Adipocyte (in vitro differentiated cells): ENCODE measurements around the gene ABHD10.

Experiments used
- DNase-seq: peaks from one replicate; pipeline ENCODE4 v3.0.0-alpha.2; 2015; ENCODE audit warnings: low read depth
- H3K27me3 ChIP-seq: replicated peaks from 2 replicates; pipeline ENCODE4 v1.7.0; 2013; ENCODE audit warnings: mild to moderate bottlenecking, low read length, moderate library complexity; ENCODE audit not compliant: control insufficient read depth, insufficient read depth
- H3K36me3 ChIP-seq: 2 replicates; pipeline ENCODE4 v1.7.0; 2013; ENCODE audit warnings: low read length, mild to moderate bottlenecking, moderate library complexity; ENCODE audit not compliant: control insufficient read depth, insufficient read depth, severe bottlenecking
- H3K4me1 ChIP-seq: 2 replicates; pipeline ENCODE4 v1.7.0; 2013; ENCODE audit warnings: mild to moderate bottlenecking, low read length, moderate library complexity; ENCODE audit not compliant: control insufficient read depth, insufficient read depth
- H3K4me3 ChIP-seq: 2 replicates; pipeline ENCODE4 v1.7.0; 2013; ENCODE audit warnings: mild to moderate bottlenecking, low read length, moderate library complexity
- H3K9ac ChIP-seq: 2 replicates; pipeline ENCODE4 v1.7.0; 2013; ENCODE audit warnings: mild to moderate bottlenecking, low read length, moderate library complexity
- H3K9me3 ChIP-seq: 2 replicates; pipeline ENCODE4 v1.7.0; 2013; ENCODE audit warnings: mild to moderate bottlenecking, low read length, moderate library complexity; ENCODE audit not compliant: control insufficient read depth

The ABHD10 gene

DNA sequence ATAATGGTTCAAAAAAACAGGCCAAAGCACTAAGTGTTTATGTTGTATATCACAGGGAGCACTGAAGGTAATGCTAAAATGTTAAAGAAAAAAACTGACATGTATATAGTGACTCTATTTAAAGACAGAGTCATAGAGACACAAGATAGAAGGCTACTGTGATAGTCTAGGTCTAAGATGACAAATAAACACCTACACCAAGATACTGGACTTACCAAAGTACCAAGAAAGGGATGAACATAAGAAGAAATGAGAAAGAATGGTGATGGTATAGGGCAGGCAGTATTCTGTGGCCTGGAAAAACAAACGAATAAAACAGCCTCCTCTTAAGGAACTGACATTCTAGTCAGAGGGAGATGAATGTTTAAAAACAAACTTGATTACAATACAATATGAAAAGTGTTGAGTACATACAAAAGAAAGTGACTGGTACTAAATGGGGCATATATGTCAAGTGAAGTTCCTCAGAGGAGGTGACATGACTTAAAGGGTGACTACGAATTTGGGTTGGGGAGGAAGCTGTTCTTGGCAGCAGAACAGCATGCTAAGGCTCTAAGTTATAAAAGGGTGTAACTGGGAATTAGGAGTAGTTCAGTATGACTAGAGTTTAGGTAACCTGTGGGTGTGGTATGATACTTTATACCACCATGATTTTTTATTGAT lies 5.9 kb downstream of the ABHD10 start:
- Histone ChIP-seq H3K9me3 (no peaks in the 10 kb centered on the region), H3K27me3 (no peaks in the 10 kb centered on the region), H3K36me3 (peaks cover 26% of the 10 kb centered on the region), H3K9ac (no peak overlapping the region), H3K4me3 (no peak overlapping the region), H3K4me1 (peaks cover 18% of the 10 kb centered on the region)
- DNase-seq: no peak

DNA sequence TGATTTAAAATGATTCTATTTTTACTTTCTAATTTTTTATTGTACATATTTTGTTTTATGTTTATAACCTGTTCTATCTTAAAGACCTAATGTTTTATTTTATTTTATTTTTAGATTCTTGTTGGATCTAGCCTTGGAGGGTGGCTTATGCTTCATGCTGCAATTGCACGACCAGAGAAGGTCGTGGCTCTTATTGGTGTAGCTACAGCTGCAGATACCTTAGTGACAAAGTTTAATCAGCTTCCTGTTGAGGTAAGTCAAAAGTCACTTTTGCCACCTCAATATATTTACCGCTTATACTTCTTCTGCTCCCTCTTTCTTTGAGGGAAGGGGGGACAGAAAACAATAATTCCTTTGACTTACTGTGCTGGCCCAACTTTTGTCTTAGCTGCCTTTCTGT lies 8.0 kb downstream of the ABHD10 start:
- DNase-seq: no peak
- Histone ChIP-seq H3K9ac (no peak overlapping the region), H3K36me3 (peaks cover 35% of the 10 kb centered on the region)

GRCh38 chr3:111989061-111989678 lies 10.3 kb downstream of the ABHD10 start:
- peak; percentile 84 for DNase-seq
- no peak overlapping the region for H3K9ac ChIP-seq
- peaks cover 47% of the 10 kb centered on the region for H3K36me3 ChIP-seq

More for the DNA sequence above, 8.0 kb downstream of the ABHD10 start:
- Histone ChIP-seq H3K4me3 (no peak overlapping the region), H3K9me3 (no peaks in the 10 kb centered on the region), H3K27me3 (no peaks in the 10 kb centered on the region), H3K4me1 (peaks cover 2% of the 10 kb centered on the region)

GRCh38 chr3:111993038-111993437 lies 14.2 kb downstream of the ABHD10 start:
- H3K4me1 ChIP-seq: no peaks in the 10 kb centered on the region
- DNase-seq: no peak
- no peaks in the 10 kb centered on the region for H3K9me3 ChIP-seq
- H3K4me3 ChIP-seq: no peak overlapping the region
- no peak overlapping the region for H3K9ac ChIP-seq
- H3K27me3 ChIP-seq: no peaks in the 10 kb centered on the region
- H3K36me3 ChIP-seq: peaks cover 31% of the 10 kb centered on the region

More at GRCh38 chr3:111989061-111989678, 10.3 kb downstream of the ABHD10 start:
- Histone ChIP-seq H3K4me1 (no peaks in the 10 kb centered on the region), H3K4me3 (no peak overlapping the region), H3K27me3 (no peaks in the 10 kb centered on the region), H3K9me3 (no peaks in the 10 kb centered on the region)

DNA sequence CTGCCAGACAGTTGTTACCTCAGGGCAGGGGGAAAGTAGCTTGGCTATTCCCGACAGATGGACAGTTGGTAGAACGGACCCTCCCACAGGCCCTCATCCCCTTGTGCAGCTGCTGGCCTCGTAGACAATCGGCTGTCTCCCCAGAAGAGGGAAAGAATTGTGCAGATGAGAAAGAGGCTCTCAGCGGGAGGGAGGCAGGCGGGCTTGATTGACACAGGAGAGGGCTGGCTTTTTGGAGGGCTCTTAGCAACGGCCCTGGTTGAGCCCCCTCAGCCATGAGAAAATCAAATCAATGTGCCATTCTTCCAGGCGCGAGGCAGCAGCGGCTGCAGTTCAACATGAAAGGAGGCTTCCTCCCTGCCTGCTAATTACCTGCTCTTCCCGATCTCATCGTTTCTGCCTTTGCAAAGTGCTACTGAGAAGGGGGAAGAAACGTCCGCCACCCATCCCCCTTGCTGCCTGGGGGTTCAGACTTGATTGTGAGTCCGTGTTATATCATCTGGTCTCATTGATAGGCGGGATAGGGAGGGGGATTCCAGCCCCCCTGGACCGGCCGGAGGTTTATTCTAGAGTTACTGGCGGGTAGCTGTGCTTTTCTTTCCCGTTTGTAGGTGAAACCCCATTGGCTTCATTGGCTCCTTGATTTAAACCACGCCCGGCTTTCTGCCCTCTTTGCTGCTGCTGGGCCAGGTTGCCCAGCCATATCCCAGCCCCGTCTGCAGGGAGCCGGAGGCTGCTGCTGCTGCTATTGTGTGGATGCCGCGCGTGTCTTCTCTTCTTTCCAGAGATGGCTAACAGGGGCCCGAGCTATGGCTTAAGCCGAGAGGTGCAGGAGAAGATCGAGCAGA lies 20.0 kb downstream of the ABHD10 start, which contains the start of gene TAGLN3:
TAGLN3 (plus strand) TSS at position 287 of the 848 bp plus-strand sequence; CDS start at position 788, 501 bp downstream.
- peaks cover 9% of the 10 kb centered on the region for H3K4me1 ChIP-seq
- no peaks in the 10 kb centered on the region for H3K36me3 ChIP-seq
- no peak within 1 kb of the TSS for H3K9ac ChIP-seq
- no peaks in the 10 kb centered on the region for H3K9me3 ChIP-seq
- peak within 1 kb of the TSS; percentile 72 for H3K4me3 ChIP-seq
- H3K27me3 ChIP-seq: peaks cover 15% of the 10 kb centered on the region
- DNase-seq: peak; percentile 39

DNA sequence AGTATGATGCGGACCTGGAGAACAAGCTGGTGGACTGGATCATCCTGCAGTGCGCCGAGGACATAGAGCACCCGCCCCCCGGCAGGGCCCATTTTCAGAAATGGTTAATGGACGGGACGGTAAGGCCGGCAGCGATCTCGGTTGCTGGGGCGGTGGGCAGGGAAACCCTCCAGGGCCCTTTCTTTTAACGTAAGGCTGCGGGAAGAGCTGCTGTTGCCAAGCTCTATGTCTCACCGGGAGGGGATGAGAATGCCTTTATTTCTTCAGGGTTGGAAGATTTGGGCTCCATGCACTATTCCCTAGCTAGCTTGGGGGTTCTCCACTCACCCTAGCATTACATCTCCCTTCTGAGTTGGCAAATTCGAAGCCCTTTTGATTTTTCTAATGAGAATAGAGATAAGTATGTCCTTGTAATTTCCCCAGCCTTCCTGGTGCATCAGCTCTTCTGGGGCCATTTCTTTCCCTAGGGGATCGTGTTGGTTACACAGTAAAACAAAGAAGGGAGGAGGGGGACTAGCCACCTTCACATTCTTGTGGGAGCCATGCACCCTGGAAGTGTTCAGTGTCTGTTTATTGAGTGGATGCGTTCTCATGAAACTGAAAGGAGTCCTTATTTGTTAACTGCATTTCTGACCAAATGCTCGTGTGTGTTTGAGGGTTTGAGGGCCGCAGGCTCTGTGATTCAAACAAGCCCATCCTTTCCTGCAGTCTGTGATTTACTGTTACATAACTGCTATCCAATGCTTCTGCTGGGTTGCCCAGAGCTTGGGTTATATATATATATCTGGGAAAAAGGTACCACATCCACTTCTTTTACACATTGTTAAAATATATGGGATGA lies 20.9 kb downstream of the ABHD10 start:
- H3K4me1 ChIP-seq: peaks cover 9% of the 10 kb centered on the region
- H3K9me3 ChIP-seq: no peaks in the 10 kb centered on the region

GRCh38 chr3:112000367-112000771 lies 21.5 kb downstream of the ABHD10 start:
- no peaks in the 10 kb centered on the region for H3K36me3 ChIP-seq
- H3K27me3 ChIP-seq: peaks cover 15% of the 10 kb centered on the region
- no peak overlapping the region for H3K4me3 ChIP-seq
- H3K4me1 ChIP-seq: peaks cover 9% of the 10 kb centered on the region
- H3K9ac ChIP-seq: no peak overlapping the region
- DNase-seq: no peak
- no peaks in the 10 kb centered on the region for H3K9me3 ChIP-seq

More for the DNA sequence above, 20.9 kb downstream of the ABHD10 start:
- H3K9ac ChIP-seq: no peak overlapping the region
- H3K4me3 ChIP-seq: peak overlapping the region; percentile 72
- H3K27me3 ChIP-seq: peaks cover 15% of the 10 kb centered on the region
- no peak for DNase-seq
- no peaks in the 10 kb centered on the region for H3K36me3 ChIP-seq

- Histone ChIP-seq H3K27me3 (peaks cover 15% of the 10 kb centered on the region), H3K4me3 (no peak overlapping the region), H3K4me1 (peaks cover 9% of the 10 kb centered on the region), H3K36me3 (no peaks in the 10 kb centered on the region), H3K9me3 (no peaks in the 10 kb centered on the region), H3K9ac (no peak overlapping the region)
- DNase-seq: no peak
Measured at GRCh38 chr3:112000966-112001365, 22.1 kb downstream of the ABHD10 start.

- Histone ChIP-seq H3K36me3 (no peaks in the 10 kb centered on the region), H3K9ac (no peak overlapping the region)
Measured at GRCh38 chr3:112001526-112001925, 22.7 kb downstream of the ABHD10 start.

GRCh38 chr3:112002096-112002971 lies 23.5 kb downstream of the ABHD10 start:
- Histone ChIP-seq H3K27me3 (peaks cover 15% of the 10 kb centered on the region), H3K4me3 (no peak overlapping the region)

More at GRCh38 chr3:112001526-112001925, 22.7 kb downstream of the ABHD10 start:
- peaks cover 9% of the 10 kb centered on the region for H3K4me1 ChIP-seq
- H3K4me3 ChIP-seq: no peak overlapping the region
- H3K27me3 ChIP-seq: peaks cover 15% of the 10 kb centered on the region
- H3K9me3 ChIP-seq: no peaks in the 10 kb centered on the region
- no peak for DNase-seq

More at GRCh38 chr3:112002096-112002971, 23.5 kb downstream of the ABHD10 start:
- Histone ChIP-seq H3K36me3 (no peaks in the 10 kb centered on the region), H3K9ac (no peak overlapping the region), H3K4me1 (peaks cover 11% of the 10 kb centered on the region), H3K9me3 (no peaks in the 10 kb centered on the region)
- DNase-seq: no peak
